HG03469 (cell line): Measurements from ENCODE around the gene GEN1.
A peak's percentile ranks its signal among the peaks of the same experiment; 100 is the strongest.

Experiments
- ATAC-seq: cut with Tn5 transposase; IDR thresholded peaks from one replicate; pipeline ENCODE4 v1.9.1; 2021; ENCODE audit warnings: mild to moderate bottlenecking, moderate library complexity, moderate number of reproducible peaks; ENCODE audit not compliant: unreplicated experiment

The GEN1 gene, protein sequence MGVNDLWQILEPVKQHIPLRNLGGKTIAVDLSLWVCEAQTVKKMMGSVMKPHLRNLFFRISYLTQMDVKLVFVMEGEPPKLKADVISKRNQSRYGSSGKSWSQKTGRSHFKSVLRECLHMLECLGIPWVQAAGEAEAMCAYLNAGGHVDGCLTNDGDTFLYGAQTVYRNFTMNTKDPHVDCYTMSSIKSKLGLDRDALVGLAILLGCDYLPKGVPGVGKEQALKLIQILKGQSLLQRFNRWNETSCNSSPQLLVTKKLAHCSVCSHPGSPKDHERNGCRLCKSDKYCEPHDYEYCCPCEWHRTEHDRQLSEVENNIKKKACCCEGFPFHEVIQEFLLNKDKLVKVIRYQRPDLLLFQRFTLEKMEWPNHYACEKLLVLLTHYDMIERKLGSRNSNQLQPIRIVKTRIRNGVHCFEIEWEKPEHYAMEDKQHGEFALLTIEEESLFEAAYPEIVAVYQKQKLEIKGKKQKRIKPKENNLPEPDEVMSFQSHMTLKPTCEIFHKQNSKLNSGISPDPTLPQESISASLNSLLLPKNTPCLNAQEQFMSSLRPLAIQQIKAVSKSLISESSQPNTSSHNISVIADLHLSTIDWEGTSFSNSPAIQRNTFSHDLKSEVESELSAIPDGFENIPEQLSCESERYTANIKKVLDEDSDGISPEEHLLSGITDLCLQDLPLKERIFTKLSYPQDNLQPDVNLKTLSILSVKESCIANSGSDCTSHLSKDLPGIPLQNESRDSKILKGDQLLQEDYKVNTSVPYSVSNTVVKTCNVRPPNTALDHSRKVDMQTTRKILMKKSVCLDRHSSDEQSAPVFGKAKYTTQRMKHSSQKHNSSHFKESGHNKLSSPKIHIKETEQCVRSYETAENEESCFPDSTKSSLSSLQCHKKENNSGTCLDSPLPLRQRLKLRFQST

DNA sequence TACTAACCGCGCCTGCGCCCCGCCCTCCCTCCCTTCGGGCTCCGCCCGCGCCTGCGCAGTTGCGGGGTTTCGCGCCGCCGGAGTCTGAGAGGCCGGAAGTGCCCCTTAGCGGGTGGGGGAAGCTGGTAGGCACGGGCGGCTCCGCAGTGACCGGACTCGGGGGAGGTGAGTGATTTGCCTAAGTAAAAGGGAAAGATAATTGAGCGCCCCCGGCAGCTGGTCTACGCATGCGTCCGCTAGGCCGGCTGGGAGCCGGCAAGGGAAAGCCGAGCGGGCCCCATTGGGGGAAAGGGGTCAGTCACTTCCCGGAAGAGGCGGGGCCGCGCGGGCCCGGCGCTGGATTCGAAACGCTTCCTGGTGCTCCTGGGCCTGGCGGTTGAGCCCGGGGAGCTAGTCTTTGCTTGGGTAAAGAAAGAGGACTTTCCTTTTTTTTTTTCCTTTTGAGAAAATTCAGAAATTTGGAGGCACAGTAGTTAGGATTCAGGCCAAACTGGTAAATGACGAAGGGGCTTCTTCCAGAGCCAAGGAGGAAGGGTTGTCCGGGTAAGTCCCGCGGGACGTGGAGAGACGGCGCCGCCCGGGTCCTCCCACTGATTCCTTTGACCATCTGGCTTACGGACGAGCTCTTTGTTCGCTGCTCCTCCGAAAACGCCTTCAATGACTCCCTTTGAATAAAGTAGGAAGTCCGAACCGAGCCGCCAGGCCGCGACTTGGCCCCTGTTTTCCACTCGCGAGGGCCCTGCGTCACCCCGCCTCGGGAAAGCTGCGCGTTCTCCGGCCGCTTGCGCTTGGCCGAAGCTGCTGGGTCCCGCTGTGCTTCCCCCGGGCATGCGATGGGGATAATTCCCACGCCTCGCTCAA is at the start of gene GEN1, which contains the start of gene SMC6:
Gene GEN1 (plus strand): TSS at position 336 of the 861 bp plus-strand sequence. CDS start 5,806 bp downstream, outside the sequence.
Gene SMC6 (minus strand): TSS at position 8 of the 861 bp plus-strand sequence. CDS start 7,864 bp downstream, outside the sequence.
- ATAC-seq: peak; percentile 50

DNA sequence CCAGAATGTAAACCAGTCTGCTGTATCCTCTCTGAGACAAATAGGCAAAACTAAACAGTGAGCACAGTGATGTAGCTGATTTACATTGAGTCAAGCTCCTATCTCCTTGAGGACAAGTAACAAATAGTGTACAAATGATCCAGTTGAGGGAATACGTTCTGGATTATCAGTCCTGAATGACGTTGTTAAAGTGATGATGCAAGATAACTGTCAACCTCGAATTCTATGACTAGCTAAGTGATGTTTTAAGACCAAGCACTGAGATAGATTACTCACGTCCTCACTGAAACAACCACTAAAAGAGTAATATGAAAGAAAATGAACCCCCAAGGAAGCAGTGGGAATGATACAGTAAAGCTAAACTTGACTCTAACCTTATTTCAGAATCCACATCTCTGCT is 47.1 kb upstream of the GEN1 start:
- ATAC-seq: no peak

DNA sequence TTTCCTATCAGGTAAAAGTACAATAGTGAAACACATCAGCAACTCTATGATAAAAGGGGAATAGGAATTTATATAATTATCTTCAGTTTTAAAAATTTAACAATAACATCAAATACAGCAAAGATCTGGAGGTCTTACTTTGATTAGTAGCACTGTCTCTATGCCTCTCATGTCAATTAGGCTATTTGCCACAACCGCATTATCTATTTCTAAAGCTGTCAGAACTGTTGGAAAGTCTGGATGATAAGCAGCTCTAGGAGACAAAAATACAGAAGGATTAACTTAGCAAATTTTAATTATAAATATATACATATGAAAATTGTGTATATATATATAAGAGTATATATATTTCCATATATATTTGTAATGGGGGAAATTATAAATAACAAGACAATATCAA is 45.4 kb upstream of the GEN1 start:
- ATAC-seq: no peak

DNA sequence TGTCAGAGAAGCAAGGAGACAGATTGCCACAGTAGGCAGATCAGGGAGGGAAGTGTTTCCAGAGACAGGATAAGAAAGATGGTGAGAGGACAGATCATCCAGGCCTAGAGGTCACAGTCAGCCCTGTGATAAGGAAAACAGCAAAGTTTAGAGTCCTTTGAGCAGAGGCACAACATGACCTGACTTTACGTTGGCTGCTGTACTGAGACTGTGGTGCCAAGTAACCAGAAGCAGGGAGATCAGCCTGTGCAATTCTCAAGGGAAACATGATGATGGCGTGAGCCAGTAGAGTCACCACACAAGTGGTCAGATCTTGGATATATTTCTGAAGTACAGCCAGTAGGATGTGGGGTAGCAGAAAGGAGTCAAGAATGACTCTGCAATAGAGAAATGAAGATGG is 44.0 kb upstream of the GEN1 start:
- no peak for ATAC-seq

DNA sequence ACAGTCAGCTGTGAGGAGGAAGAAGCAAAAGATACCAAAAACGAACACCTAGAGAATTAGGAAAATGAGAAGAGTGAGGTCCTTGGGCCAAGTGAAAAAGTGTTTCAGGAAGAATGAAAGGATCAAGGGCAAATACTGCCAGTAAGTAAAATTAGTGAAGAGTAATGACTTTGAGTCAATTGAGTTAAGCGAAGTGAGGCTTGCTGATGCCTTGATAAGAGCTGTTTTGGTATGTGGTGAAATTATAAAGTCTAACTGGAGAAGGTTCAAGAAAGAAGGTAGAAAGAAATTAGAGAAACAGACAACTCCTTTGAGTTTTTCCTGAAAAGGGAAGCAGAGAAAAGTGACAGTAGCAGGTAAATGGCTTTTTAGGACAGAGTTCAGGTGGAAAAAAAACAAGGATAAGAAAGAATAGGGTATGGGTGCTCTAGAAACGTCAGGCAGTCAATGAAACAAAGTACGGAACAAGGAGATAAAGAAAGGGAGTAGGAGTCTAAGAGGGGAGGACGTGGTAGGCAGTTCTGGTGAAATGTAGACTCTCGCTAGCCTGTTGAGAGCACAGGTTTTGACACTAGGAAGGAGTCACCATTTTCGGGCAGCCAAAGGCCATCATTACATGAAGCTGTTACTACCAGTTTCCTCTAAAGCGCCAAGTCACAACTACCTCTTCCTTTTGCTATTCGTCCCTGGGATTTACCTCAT is 43.2 kb upstream of the GEN1 start:
- ATAC-seq: no peak

DNA sequence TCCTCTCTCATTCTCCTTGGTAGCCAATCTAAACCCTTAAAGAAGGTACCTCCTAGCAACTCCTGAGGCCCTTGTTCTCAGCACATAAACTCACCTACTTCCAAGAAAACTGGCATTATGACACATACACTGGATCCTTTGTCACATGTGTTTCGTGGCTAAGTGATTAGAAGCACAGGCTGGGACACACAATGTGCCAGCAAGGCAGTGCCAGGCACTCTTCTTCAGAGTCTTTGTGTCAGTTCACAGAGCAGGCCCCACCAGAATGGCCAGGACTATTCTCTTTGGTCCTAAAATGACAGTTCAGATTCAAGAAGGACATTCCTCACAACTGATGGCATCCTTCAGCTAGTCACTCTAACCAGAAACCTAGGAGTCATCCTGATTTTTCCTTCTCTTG is 40.6 kb upstream of the GEN1 start:
- no peak for ATAC-seq

DNA sequence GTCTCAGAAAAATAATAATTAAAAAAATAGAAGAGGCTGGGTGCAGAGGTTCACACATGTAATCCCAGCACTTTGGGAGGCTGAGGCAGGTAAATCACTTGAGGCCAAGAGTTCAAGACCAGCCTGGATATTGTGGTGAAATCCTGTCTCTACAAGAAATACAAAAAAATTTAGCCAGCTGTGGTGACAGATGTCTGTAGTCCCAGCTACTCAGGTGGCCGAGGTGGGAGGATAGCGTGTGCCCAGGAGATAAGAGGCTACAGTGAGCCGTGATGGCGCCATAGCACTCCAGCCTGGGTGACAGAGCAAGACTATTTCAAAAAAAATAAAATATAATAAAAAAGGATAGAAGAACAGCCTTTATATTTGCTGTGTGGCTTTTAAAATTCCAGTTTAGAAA is 36.3 kb upstream of the GEN1 start:
- ATAC-seq: no peak

DNA sequence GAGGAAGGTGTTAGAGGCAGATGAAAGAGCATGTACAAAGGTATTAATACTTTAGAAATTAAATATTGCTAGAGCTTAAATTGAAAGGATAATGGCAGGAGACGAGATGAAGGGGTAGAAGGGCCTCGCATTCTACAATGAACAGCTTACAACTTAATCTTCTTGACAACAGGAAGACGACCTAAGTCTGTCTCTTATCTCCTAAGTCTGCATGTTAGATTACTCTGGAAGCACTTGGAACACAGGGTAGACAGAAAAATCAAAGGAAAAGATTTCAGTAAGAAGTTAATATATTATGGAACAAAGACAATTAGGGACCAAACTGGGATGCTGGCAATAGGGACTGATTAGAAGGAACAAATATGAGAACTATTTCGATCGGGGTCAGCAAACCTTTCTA is 35.2 kb upstream of the GEN1 start:
- ATAC-seq: no peak

DNA sequence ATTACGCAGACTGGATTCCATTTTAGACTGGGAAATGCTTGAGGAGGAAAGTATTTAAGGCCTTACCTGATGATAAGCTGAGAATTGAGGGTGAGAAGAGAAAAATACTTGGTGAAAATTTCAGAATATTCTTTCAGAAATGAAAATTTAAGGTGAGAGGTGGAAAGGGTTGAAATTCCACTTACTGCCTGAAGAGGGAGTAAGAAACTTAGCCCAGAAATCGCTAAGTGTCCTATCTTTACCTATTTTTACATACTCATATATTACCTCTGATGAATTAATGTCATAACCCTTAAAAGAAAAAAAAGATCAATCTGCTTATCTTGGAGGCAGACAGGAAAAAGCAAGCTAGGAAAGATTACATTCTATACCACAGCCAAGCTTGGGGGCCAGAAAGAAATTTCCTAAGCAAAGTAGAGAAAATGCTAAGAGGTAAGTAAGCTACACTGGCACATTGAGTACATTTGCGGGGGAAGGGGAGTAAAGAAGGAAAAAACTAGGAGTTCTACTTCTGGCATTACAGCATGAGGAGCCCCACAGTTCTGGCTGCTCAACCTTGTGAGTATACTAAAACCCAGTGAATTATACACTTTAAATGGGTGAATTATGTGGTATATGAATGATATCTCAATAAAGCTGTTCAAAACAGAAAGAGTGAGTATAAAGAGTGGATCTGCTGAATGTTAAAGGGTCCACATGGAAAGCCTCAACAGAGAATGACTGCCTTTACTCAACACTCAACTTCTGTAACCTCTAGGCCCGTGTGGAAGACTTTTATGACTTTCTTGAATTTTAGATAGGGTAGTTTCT is 34.2 kb upstream of the GEN1 start:
- ATAC-seq: no peak

DNA sequence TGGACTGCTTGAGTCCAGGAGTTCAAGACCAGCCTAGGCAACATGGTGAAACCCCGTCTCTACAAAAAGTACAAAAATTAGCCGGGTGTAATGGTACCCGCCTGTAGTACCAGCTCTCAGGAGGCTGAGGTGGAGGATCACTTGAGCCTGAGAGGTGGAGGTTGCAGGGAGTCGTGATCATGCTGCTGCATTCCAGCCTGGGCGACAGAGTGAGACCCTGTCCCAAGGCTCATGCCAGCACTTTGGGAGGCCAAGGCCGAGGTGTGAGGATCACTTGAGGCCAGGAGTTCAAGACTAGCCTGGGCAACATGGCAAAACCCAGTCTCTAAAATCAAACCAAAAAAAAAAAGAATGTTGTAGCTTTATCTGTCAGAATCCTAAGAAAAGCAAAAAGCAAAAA is 25.7 kb upstream of the GEN1 start:
- no peak for ATAC-seq

DNA sequence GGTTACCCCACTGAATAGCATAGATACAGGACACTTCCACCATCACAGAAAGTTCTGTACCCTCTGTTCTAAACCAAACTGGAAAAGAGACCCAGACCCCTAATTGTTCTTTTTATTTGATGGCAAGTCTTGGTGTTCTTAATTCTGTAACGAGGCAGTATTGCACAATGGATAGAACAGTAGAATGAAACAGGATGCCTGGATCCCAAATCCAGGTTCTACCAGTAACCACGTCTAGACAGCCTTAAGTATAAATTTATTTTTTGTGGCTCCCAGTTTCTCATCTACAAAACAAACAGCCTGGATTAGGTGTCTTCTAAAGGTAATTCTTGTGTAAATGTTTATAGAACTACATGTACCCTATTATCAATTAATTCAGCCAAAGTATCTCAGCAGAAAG is 24.1 kb upstream of the GEN1 start:
- ATAC-seq: no peak

DNA sequence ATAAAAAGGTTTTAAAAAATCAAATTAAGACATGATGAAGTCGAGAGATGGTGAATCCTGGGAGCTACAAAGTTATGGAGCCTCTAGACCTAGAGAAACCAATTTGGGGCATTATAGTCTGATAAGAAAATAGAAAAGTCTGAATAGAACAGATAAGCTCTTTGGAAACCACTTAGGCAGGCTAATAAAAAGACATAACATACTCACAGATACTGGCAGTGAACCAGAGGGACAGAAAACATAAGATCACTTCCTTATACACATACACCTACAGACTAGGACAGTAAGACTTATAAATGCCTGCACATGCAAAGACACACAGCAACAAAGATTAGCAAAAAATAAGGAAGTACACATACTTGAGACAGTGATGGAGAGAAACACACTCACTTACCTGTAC is 20.3 kb upstream of the GEN1 start:
- ATAC-seq: no peak

DNA sequence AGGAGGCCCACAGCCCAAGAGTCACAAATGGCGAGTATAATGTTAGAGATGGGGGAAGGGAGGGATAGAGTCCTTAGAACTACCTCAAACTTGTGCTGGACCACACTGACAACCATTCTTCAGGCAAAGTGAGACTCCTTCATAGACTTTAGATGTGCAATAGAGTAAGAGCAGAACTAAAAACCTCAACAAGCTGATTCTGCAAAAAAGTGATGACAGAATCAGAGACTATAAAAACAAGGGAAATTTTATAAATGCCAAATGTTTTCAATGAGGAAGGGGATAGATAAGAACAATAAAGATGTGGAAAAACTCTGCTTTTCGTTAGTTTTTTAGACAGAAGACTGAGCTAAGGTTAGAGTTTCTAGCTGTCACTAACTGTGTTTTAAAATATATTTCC is 18.1 kb upstream of the GEN1 start:
- ATAC-seq: no peak

DNA sequence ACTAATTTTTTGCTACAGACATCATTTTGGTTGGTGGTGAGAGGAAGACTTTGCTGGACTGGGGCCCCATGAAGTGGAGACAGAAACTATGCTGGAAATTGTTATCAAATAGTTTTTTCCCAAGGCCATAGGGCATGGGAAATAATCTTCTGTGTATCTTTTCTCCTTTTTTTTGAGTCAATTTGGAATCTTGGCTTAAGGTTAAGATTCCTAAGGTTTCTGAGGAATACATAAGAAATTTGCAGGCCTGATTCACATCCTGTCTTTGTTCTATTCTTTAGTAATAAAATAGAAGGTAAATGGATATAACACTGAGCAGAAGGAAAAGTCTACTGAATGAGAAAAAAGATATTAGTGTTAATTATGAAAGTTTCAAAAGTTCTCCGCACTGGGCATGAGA is 16.9 kb upstream of the GEN1 start:
- no peak for ATAC-seq

DNA sequence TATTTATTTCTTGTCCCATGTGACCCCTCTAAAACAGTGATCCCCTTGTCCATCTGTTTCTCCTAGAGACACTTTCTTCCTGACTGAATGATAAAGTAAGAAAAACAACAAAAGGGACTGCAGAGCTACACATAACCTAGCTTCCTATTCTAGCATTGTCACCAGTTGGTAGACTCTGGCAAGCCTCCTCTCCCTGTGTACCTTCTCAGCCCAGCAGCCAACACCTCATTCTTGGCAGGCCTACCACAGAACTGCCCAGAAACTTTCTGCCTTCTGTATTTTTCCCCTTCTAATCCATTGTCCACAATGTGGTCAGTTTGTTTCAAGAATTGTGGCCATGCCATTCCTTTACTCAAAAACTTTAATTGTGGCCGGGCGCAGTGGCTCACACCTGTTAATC is 13.7 kb upstream of the GEN1 start:
- no peak for ATAC-seq

DNA sequence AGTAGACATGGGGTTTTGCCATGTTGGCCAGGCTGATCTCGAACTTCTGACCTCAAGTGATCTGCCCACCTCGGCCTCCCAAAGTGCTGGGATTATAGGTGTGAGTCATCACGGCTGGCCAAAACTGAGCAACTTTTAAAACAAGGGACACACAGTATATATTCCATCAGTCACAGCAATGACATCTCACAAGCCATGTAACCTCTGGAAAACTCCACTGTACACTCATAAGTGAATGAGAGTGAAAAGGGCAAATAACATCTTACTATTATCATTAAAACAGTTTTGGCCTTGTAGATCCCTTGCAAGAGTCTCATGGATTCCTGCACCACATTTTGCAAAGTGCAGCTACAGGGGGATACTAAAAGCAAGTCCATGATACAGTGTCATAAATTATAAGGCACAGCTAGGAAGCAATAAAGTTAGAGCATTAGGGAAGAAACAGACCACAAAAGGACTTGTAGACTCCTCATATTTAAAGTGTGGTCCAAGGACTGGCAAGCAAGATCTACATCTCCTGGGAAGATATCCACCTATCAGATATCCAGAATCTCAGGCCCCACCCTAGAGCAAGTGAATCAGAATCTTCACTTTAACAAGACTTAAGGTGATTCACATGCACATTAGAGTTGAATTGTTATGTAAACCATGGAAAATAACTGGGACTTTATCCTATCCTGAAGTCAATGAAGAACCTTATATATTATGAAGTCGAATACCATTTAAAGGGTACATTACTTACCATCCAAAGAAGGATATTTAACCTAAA is 6.1 kb upstream of the GEN1 start:
- no peak for ATAC-seq

DNA sequence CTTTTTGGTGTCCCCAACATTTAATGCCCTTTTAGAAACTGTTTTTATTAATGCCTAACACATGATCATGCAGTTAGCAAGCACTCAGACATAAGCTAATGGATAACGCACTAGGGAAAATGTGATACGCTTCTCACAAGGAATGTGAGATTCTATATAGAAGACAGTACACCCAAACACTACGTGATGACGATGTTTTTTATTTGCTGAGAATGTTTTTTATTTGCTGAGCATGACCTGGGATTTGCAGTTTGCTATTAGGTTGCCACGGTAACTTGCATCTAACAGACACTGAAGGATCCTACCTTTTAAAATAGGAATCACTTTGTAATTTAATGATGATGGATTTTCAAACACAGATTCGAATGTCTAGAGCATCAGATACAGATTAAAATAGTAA is 5.2 kb upstream of the GEN1 start:
- no peak for ATAC-seq

DNA sequence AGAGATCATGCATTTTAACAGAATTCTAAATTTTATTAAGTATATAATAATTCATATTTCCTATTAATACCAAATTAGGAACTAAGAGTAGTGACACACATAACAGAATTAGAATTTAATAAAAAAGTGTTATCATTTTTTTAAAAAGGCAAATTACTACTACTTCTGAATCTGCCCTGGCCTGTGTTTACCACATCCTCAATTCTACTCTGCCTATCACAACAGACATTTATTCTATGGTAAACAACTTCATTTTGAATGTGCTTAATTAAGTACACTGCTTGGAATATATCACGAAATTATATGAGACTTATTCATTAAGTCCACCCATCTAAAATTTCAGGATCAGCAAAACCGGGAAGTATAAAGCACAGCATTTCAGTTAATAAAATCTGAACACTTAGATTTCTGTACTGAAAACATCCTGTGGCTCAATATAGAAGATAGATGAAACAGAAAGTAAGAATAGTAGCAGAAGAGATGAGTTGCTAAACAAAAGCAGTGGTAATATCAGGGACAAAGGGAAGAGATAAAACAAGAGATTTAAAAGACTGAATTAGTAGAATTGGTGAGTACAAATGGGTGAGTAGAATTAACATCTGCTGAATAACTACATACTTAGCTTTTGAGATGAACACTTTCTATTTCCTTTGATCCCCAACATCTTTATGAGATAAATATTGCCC is 4.0 kb upstream of the GEN1 start:
- ATAC-seq: no peak
